SK-N-MC (cell line): Measurements from ENCODE around the gene MED13L.

ENCODE experiments used
- DNase-seq: peaks from one replicate; pipeline ENCODE4 v3.0.0-alpha.2; 2011; ENCODE audit warnings: low read depth, low spot score
- H3K27ac ChIP-seq: fragments of 200-600 bp; sonication (generic); 2 replicates; pipeline ENCODE4 v1.5.1; 2016; ENCODE audit warnings: mixed run types
- H3K36me3 ChIP-seq: fragments of 200-600 bp; sonication (generic); 2 replicates; pipeline ENCODE4 v1.6.1; 2017; ENCODE audit warnings: antibody characterized with exemption, low read length, mixed read lengths; ENCODE audit not compliant: insufficient read depth
- H3K4me3 ChIP-seq: fragments of 200-600 bp; sonication (generic); 2 replicates; pipeline ENCODE4 v1.5.1; 2016
- H3K9ac ChIP-seq: fragments of 200-600 bp; sonication (generic); 2 replicates; pipeline ENCODE4 v1.8.0; 2017; ENCODE audit warnings: mixed run types, mixed read lengths; ENCODE audit not compliant: insufficient read length
- H3K9me3 ChIP-seq: fragments of 200-600 bp; sonication (generic); 2 replicates; pipeline ENCODE4 v1.6.1; 2017; ENCODE audit warnings: low read depth, mild to moderate bottlenecking, antibody characterized with exemption, low read length, moderate library complexity, mixed read lengths
- EZH2 ChIP-seq: fragments of 200-600 bp; sonication (generic); IDR thresholded peaks from one replicate; pipeline ENCODE4 v1.6.1; 2017; ENCODE audit warnings: antibody characterized with exemption
- FOXP2 ChIP-seq: optimal IDR thresholded peaks from 2 replicates; pipeline ENCODE3; 2011; ENCODE audit warnings: mild to moderate bottlenecking, moderate library complexity; ENCODE audit not compliant: insufficient read depth; ENCODE audit errors: extremely low read length, control extremely low read depth
- POLR2AphosphoS5 ChIP-seq: IDR thresholded peaks from 2 replicates; pipeline ENCODE4 v1.6.1; 2012; ENCODE audit warnings: mild to moderate bottlenecking, low read depth, low read length, borderline replicate concordance

MED13L gene

DNA sequence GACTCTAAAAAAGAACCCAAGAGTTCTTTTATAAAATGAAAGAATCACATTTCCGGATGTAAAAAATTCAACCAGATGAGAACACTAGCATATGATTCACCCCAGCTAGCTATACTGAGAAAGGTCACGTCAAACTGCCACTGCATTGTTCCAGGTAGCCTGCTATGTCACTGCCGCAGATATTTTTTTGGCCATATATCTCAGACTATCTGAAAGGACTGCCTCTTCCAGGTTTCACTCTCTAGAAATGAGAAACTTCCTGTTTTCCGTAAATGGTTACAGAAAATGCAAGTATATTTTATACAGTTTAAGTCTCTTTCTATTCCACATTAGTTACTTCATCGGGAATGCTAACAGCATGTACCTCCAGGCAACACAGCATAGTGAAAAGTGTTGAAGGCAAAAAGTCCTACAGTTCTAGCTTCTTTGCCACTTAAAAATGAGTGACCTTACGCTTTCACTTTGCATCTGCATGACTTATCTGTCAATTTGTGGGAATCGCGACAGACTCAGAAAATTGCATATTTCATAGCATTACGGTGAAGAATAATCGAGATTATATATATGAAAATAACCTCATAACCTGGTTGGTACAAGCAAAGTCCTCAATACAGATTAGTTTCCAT lies 105.2 kb downstream of the MED13L start:
- no peak overlapping the region for H3K9ac ChIP-seq
- TF ChIP-seq EZH2 (no peak), FOXP2 (no peak), POLR2AphosphoS5 (no peak)
- no peaks in the 10 kb centered on the region for H3K36me3 ChIP-seq
- H3K4me3 ChIP-seq, result no peak overlapping the region
- DNase-seq, result no peak
- H3K9me3 ChIP-seq, result no peaks in the 10 kb centered on the region
- no peak overlapping the region for H3K27ac ChIP-seq

DNA sequence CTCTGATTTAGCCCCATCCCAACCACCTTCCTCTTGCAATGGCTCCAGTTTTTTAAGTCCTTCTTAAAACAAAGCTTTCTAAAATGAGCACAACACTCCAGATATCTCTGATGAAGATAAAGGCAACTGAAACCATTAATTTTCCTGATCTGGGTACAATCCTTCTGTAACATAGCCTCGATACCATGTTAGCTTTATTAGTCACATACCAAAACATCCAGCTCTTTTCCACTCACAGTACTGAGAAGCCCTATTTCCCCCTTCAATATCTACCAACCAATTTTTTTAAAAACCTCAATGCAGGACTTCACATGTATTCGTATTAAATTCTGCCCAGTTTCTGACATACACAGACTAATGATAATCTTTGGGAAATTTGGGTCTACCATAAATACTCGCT lies 105.9 kb downstream of the MED13L start:
- Histone ChIP-seq H3K36me3 (no peaks in the 10 kb centered on the region), H3K9ac (no peak overlapping the region), H3K4me3 (no peak overlapping the region), H3K27ac (no peak overlapping the region), H3K9me3 (no peaks in the 10 kb centered on the region)
- no peak for TF ChIP-seq FOXP2
- no peak for TF ChIP-seq EZH2
- TF ChIP-seq POLR2AphosphoS5, result no peak
- DNase-seq, result no peak

DNA sequence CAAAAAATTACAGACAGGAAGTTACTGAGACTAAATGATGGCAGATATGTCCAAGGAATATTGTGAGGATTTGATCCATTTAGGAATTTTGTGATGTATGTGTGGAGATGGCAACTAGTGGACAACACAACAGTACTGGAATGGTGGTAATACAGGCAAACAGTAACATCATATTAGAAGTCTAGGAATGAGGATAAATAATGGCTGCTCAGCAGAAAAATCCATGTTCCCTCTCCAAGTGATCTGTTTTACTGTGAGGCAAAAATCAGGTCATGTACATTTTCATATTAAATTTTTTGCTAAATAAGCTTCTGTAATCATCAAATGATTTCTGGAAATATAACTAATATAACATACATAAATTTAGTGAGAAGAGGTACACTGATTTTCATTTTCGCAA lies 108.4 kb downstream of the MED13L start:
- no peak overlapping the region for H3K9ac ChIP-seq
- TF ChIP-seq FOXP2 (no peak), POLR2AphosphoS5 (no peak), EZH2 (no peak)
- no peak overlapping the region for H3K4me3 ChIP-seq
- DNase-seq, result no peak
- no peaks in the 10 kb centered on the region for H3K36me3 ChIP-seq
- no peak overlapping the region for H3K27ac ChIP-seq
- no peaks in the 10 kb centered on the region for H3K9me3 ChIP-seq

DNA sequence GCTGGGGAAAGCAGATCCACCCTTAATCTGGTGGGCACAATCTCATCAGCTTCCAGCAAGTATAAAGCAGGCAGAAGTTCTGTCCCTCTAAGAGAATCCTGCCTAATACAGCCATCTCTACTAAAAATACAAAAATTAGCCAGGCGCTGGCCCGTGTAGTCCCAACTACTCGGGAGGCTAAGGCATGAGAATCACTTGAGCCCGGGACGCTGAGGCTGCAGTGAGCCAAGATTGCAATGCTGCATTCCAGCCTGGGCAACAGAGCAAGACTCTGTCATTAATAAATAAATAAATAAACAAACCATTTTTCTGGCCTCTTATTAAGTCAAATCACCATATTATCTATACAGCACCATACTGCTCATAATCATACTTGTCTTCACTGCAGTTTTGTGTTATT lies 111.2 kb downstream of the MED13L start:
- H3K9me3 ChIP-seq, result no peaks in the 10 kb centered on the region
- TF ChIP-seq FOXP2, result no peak
- TF ChIP-seq POLR2AphosphoS5, result no peak
- no peak for TF ChIP-seq EZH2
- no peak for DNase-seq

DNA sequence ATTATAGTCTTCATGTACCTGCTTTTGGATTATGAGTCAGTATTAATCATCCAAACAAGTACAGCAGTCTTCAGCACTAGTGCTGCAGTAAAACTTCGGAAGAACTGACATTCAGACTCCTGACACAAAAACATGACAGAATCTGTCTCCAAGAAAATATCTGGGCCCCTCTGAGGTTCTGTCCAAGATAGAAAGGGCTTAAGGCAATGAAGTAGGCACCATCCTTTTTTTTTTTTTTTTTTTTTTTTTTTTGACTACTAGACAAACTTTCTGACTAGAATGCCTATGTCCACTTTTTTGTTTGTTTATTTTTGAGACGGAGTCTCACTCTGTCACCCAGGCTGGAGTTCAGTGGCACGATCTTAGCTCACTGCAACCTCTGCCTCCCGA lies 112.5 kb downstream of the MED13L start:
- Histone ChIP-seq H3K9ac (no peak overlapping the region), H3K4me3 (no peak overlapping the region), H3K27ac (peak overlapping the region; percentile 48; the same call in 1 of the 2 replicates), H3K36me3 (no peaks in the 10 kb centered on the region), H3K9me3 (no peaks in the 10 kb centered on the region)
- TF ChIP-seq POLR2AphosphoS5 (no peak), EZH2 (no peak), FOXP2 (no peak)
- no peak for DNase-seq

More for the DNA sequence above, 111.2 kb downstream of the MED13L start:
- Histone ChIP-seq H3K36me3 (no peaks in the 10 kb centered on the region), H3K9ac (no peak overlapping the region), H3K27ac (no peak overlapping the region), H3K4me3 (no peak overlapping the region)

DNA sequence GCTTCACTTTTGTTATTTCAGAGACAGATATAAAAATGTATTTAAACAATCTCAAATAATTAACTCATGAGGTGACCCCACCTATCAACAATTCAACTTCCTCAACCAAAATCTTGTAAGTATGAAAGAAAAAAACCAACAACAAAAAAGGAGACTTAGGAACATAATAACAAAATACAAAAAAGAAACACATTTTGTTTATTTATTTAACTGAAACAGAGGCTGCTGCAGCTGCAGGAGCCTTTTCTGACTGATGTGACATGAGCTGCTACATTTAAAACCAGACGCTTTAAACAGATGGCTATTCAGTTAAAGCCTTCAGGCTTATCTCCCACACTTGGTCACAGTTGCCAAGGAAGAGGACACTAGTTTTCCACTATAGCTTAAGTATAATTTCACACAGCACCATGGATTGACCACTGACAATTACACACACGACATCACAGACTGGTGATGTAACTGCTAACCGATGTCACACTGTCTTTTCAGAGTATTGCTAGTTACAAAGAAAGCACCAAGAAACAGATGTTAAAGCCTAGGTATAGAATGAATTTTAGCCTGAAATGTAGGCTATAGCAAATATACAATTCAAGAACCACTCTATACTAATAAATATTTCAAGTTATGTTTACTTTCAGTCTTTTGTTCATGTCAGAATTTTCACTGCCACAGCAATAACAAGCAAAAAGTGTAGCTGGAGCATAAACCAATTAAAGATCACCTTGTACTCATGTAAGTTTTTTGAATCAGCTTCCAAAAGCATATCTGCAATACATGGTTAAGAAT lies 113.0 kb downstream of the MED13L start:
- no peak overlapping the region for H3K4me3 ChIP-seq
- no peak overlapping the region for H3K9ac ChIP-seq
- no peak for TF ChIP-seq FOXP2
- TF ChIP-seq EZH2, result no peak
- no peak for TF ChIP-seq POLR2AphosphoS5
- H3K9me3 ChIP-seq, result no peaks in the 10 kb centered on the region
- H3K36me3 ChIP-seq, result no peaks in the 10 kb centered on the region
- DNase-seq, result no peak
- peak overlapping the region; percentile 48 for H3K27ac ChIP-seq

DNA sequence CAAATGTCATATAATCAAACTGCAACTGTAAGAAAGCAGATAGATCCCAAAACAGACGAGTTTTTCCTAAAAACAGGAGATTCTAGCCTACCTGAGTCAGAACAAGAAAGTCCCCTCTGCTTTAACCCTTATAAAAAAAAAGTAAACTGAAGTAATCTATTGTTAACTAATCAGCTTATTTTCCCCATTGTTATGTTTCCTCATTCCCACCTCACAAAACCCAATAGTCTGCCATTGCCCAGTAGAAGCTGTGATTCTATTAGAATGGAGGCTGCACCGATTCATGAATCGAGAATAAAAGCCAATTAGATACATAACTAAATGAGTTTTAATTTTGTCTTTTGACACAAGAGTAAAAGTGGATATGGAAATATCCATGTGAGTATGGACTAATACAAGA lies 115.4 kb downstream of the MED13L start:
- TF ChIP-seq EZH2 (no peak), POLR2AphosphoS5 (no peak), FOXP2 (no peak)
- no peak overlapping the region for H3K27ac ChIP-seq
- DNase-seq, result no peak

DNA sequence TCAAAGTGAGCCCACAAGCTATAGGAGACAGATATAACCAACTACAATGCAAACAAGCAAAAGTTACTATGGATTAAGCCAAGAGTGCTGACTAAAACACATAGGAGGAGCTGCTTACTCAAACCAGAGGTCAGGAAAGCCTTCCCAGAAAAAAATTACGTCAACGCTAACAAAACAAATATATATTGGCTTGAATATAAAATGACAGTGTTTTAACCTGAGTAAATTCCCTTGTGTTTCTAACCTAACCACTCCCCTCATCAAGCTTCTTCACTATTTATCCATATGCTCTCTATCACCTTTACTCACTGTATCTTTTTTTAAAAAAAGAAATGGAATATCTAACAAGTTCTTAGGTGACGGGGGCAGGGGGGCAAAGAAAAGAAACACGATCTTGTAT lies 115.9 kb downstream of the MED13L start:
- no peaks in the 10 kb centered on the region for H3K36me3 ChIP-seq
- DNase-seq, result no peak
- TF ChIP-seq POLR2AphosphoS5 (no peak), EZH2 (no peak), FOXP2 (no peak)
- H3K4me3 ChIP-seq, result no peak overlapping the region
- H3K27ac ChIP-seq, result no peak overlapping the region; the same call in 1 of the 2 replicates
- H3K9ac ChIP-seq, result no peak overlapping the region
- no peaks in the 10 kb centered on the region for H3K9me3 ChIP-seq

More for the DNA sequence above, 115.4 kb downstream of the MED13L start:
- Histone ChIP-seq H3K9me3 (no peaks in the 10 kb centered on the region), H3K9ac (no peak overlapping the region), H3K36me3 (no peaks in the 10 kb centered on the region), H3K4me3 (no peak overlapping the region)
